HepG2 (cell line): ENCODE measurements around the gene PCNA. TPM values are rescaled to one million over a fixed set of nuclear protein-coding genes. Genes with fewer than 3 reads are reported as not detected.
"Not testable (repeated sequence)": the region's sequence is repeated elsewhere in the genome, so short reads cannot be mapped to it uniquely, and the experiment has no call there.

Experiments
- ATAC-seq: fragments of 200-7000 bp; cut with Tn5 transposase; 3 replicates; pipeline ENCODE4 v1.9.1; 2020; ENCODE audit warnings: mild to moderate bottlenecking, moderate library complexity
- BruUV-seq: library from RNA; stranded (reverse); fragments of 400-500 nt; replicated peaks from 2 replicates; lab custom pipeline; 2021; lab: Mats Ljungman, UMichigan
- CTCF ChIA-PET: fragments of 300-600 bp; formaldehyde crosslinking; extraction: SDS; loops from one replicate; lab custom pipeline; 2021; ENCODE audit warnings: low total read pairs, inconsistent platforms, low intra/inter-chr PET ratio; lab: Yijun Ruan, JAX
- POLR2A ChIA-PET: fragments of 350-600 bp; sonication (Branson Sonifier 250); formaldehyde crosslinking; loops from one replicate; lab custom pipeline; 2020; ENCODE audit warnings: antibody characterized with exemption, inconsistent platforms; lab: Yijun Ruan, JAX
- DNase-seq: peaks from one replicate; pipeline ENCODE4 v3.0.0-alpha.2; 2015; ENCODE audit warnings: low spot score
- FAIRE-seq: peaks from 3 replicates; lab custom pipeline; 2011; peaks lifted over from hg19 to GRCh38; lab: Jason Lieb, UNC
- H2AFZ ChIP-seq: one replicate; pipeline ENCODE4 v1.6.1; 2011; ENCODE audit warnings: low read length, inconsistent platforms
- H3K27ac ChIP-seq: fragments of 300-600 bp; 3 replicates; pipeline ENCODE4 v1.8.0; 2011; ENCODE audit warnings: mixed run types, mild to moderate bottlenecking, mixed read lengths, low read length, inconsistent platforms; ENCODE audit not compliant: insufficient read depth; ENCODE audit errors: extremely low read length
- H3K27me3 ChIP-seq, 2 experiments: fragments of 200-600 bp in 1 of 2; 2 replicates in 1 of 2; 3 replicates in 1 of 2; pipeline versions ENCODE4 v1.6.0 to v1.8.0; 2011; ENCODE audit warnings: low read length in 2 of 2, mild to moderate bottlenecking in 2 of 2, moderate library complexity in 2 of 2, inconsistent platforms in 1 of 2; ENCODE audit not compliant: insufficient read depth in 2 of 2, control insufficient read depth in 1 of 2
- H3K36me3 ChIP-seq, 2 experiments: fragments of 200-600 bp in 1 of 2; replicated peaks in 1 of 2; 2 replicates in 1 of 2; 3 replicates in 1 of 2; pipeline versions ENCODE4 v1.5.1 to v1.8.0; 2011; ENCODE audit warnings: low read length in 2 of 2, inconsistent platforms in 1 of 2; ENCODE audit not compliant: insufficient read depth in 2 of 2, control insufficient read depth in 1 of 2
- H3K4me1 ChIP-seq: 2 replicates; pipeline ENCODE4 v1.5.1; 2012; ENCODE audit warnings: low read length, inconsistent platforms; ENCODE audit not compliant: insufficient read depth
- H3K4me2 ChIP-seq: 2 replicates; pipeline ENCODE4 v1.6.0; 2011; ENCODE audit warnings: low read depth, low read length, inconsistent platforms
- H3K4me3 ChIP-seq, 3 experiments: fragments of 200-600 bp in 1 of 3; sonication (generic), shearing (Covaris generic) in 1 of 3; replicated peaks in 1 of 3; 2 replicates each; pipeline ENCODE4 v1.5.1; 2011 to 2016; ENCODE audit warnings: low read length in 3 of 3, inconsistent platforms in 2 of 3, low read depth in 2 of 3, mild to moderate bottlenecking in 2 of 3, control low read depth in 1 of 3, mixed read lengths in 1 of 3; ENCODE audit not compliant: insufficient read depth in 1 of 3
- H3K79me2 ChIP-seq: one replicate; pipeline ENCODE4 v1.6.1; 2011; ENCODE audit warnings: low read length, inconsistent platforms; ENCODE audit not compliant: insufficient read depth
- H3K9ac ChIP-seq: 2 replicates; pipeline ENCODE4 v1.6.0; 2011; ENCODE audit warnings: mild to moderate bottlenecking, low read depth, low read length, inconsistent platforms; ENCODE audit not compliant: insufficient read depth
- H3K9me3 ChIP-seq: 2 replicates; pipeline ENCODE4 v1.5.1; 2012; ENCODE audit warnings: mild to moderate bottlenecking, low read length
- H4K20me1 ChIP-seq: 2 replicates; pipeline ENCODE4 v1.6.0; 2011; ENCODE audit warnings: inconsistent platforms, mild to moderate bottlenecking, low read length, moderate library complexity; ENCODE audit not compliant: insufficient read depth
- CCDC6 ChIP-seq: sonication (generic); formaldehyde crosslinking; IDR thresholded peaks from 2 replicates; pipeline ENCODE4 v1.8.1; 2022; ENCODE audit warnings: mild to moderate bottlenecking, missing genetic modification reagents, moderate library complexity
- GATAD2A ChIP-seq: IDR thresholded peaks from 2 replicates; pipeline ENCODE4 v1.6.1; 2016
- GFI1 ChIP-seq: sonication (generic); formaldehyde crosslinking; IDR thresholded peaks from 2 replicates; pipeline ENCODE4 v1.5.0; 2020; ENCODE audit warnings: missing genetic modification reagents, mild to moderate bottlenecking, borderline replicate concordance
- HDAC1 ChIP-seq: sonication (generic); formaldehyde crosslinking; IDR thresholded peaks from 2 replicates; pipeline ENCODE4 v1.5.1; 2020; ENCODE audit warnings: mild to moderate bottlenecking, missing genetic modification reagents
- HOMEZ ChIP-seq: IDR thresholded peaks from 2 replicates; pipeline ENCODE4 v1.6.1; 2016; ENCODE audit warnings: low read depth
- KLF12 ChIP-seq: sonication (generic); formaldehyde crosslinking; IDR thresholded peaks from 2 replicates; pipeline ENCODE4 v1.4.0; 2020; ENCODE audit warnings: missing genetic modification reagents, borderline replicate concordance
- ZNF121 ChIP-seq: sonication (generic); formaldehyde crosslinking; IDR thresholded peaks from 2 replicates; pipeline ENCODE4 v1.5.0; 2020; ENCODE audit warnings: mild to moderate bottlenecking, missing genetic modification reagents
- ZNF597 ChIP-seq: sonication (generic); formaldehyde crosslinking; IDR thresholded peaks from 2 replicates; pipeline ENCODE4 v1.5.0; 2020; ENCODE audit warnings: missing genetic modification reagents
- ZNF747 ChIP-seq: sonication (generic); formaldehyde crosslinking; IDR thresholded peaks from 2 replicates; pipeline ENCODE4 v1.8.1; 2023; ENCODE audit warnings: missing genetic modification reagents, mild to moderate bottlenecking, borderline replicate concordance
- ZNF770 ChIP-seq: sonication (generic); formaldehyde crosslinking; IDR thresholded peaks from 2 replicates; pipeline ENCODE4 v1.5.0; 2020; ENCODE audit warnings: mild to moderate bottlenecking, missing genetic modification reagents
- ZNF800 ChIP-seq: sonication (generic); formaldehyde crosslinking; IDR thresholded peaks from 2 replicates; pipeline ENCODE4 v1.4.0; 2020; ENCODE audit warnings: missing genetic modification reagents
- WGBS: methylation state at CpG from one replicate; pipeline ENCODE4 v1.1.6; 2017; ENCODE audit warnings: low lambda C conversion rate; 5-methylcytosine and 5-hydroxymethylcytosine counted together
- in situ Hi-C: cut with HindIII; loops from 2 replicates; pipeline ENCODE4 v1.10.0; 2017; ENCODE audit warnings: low pct_unique_long_range_greater_than_20kb; ENCODE audit not compliant: extremely low pct_ligation_motif_present
- intact Hi-C: fragments of 100-400 bp; cut with micrococcal nuclease; formaldehyde crosslinking; loops from one replicate; pipeline ENCODE4 v1.10.0; 2022; ENCODE audit not compliant: unreplicated experiment
- polyA plus RNA-seq, 8 experiments: library from polyadenylated mRNA; depleted of rRNA in 3 of 8; stranded (reverse) in 7 of 8; unstranded in 1 of 8; fragments of >200 nt; fragmentation: Illumina TruSeq in 4 of 8; extraction: Trizol in 4 of 8; gene quantifications; 2 replicates each; pipeline versions ENCODE4 v1.2.1 to v1.2.3, GENCODE V29; 2011 to 2016; ENCODE audit warnings: low read depth in 4 of 8, missing spikeins in 1 of 8, mixed read lengths in 1 of 8; ENCODE audit not compliant: insufficient read depth in 1 of 8
- total RNA-seq, 5 experiments: library from RNA; depleted of rRNA; stranded (reverse); fragments of >200 nt; fragmentation: Illumina TruSeq; extraction: Trizol; gene quantifications; 2 replicates each; pipeline ENCODE4 v1.2.3, GENCODE V29; 2016; ENCODE audit warnings: low read depth in 1 of 5

The PCNA gene
- total and polyA plus RNA-seq, 2 of the 13 experiments (the other 11 are each of a cell fraction or from before 2014, with no cell fraction given) = 229 to 655 TPM

GRCh38 chr20:5076913-5077312 is 42.8 kb downstream of the PCNA start:
- H3K4me3 ChIP-seq, H3K79me2 ChIP-seq, intact Hi-C loops, H3K9me3 ChIP-seq, BruUV-seq, H4K20me1 ChIP-seq, FAIRE-seq, H3K27me3 ChIP-seq, H3K4me2 ChIP-seq, H3K9ac ChIP-seq, in situ Hi-C loops, H2AFZ ChIP-seq, CTCF ChIA-PET, H3K36me3 ChIP-seq, DNase-seq, ATAC-seq, H3K27ac ChIP-seq, POLR2A ChIA-PET: not testable (repeated sequence)
- TF ChIP-seq ZNF770 (CRISPR knock-in tag) (0 out of 2 replicates have a peak, but pooled peaks have one; percentile 11), ZNF121 (peak; percentile 78)
- H3K4me1 ChIP-seq = peaks cover 52% of the 10 kb centered on the region
- 71% methylated on average over 2 of the region's 2 CpGs for WGBS

- DNase-seq (no peak), ATAC-seq (no peak), FAIRE-seq (no peak)
- H3K36me3 ChIP-seq = no peaks in the 10 kb centered on the region
- H2AFZ ChIP-seq = peak overlapping the region; percentile 77
- no peaks in the 10 kb centered on the region for H3K9me3 ChIP-seq
- no peak overlapping the region for H3K9ac ChIP-seq
- H3K4me3 ChIP-seq = peak overlapping the region in 1 of 3 experiments; percentile 52; a peak in 1 of 6 replicates
- H3K27ac ChIP-seq = no peak overlapping the region
- POLR2A ChIA-PET = interaction anchor here (1.0 to 2.0 kb wide), 4 partner anchors 9 to 64 kb away, joined by 3 to 9 read pairs (median 5); partner anchors contain the start of gene PCNA
- H3K4me2 ChIP-seq = peak overlapping the region; percentile 75
- in situ Hi-C loops = no loop called here
- H3K79me2 ChIP-seq = no peaks in the 10 kb centered on the region
- no TSS peak for BruUV-seq
- CTCF ChIA-PET = no interaction called here
- H4K20me1 ChIP-seq = no peaks in the 10 kb centered on the region
- no peaks in the 10 kb centered on the region for H3K27me3 ChIP-seq
- WGBS = 59% methylated on average over 3 of the region's 3 CpGs
- H3K4me1 ChIP-seq = peaks cover 65% of the 10 kb centered on the region
- intact Hi-C loops = no loop called here
- TF ChIP-seq CCDC6 (CRISPR knock-in tag) (0 out of 2 replicates have a peak, but pooled peaks have one; percentile 8), ZNF800 (CRISPR knock-in tag) (no peak), ZNF121 (no peak), GFI1 (CRISPR knock-in tag) (no peak), HOMEZ (CRISPR knock-in tag) (no peak), ZNF597 (CRISPR knock-in tag) (no peak), GATAD2A (CRISPR knock-in tag) (no peak), ZNF747 (CRISPR knock-in tag) (0 out of 2 replicates have a peak, but pooled peaks have one; percentile 7), HDAC1 (no peak), KLF12 (CRISPR knock-in tag) (no peak)
Measured at GRCh38 chr20:5074232-5074674, 45.5 kb downstream of the PCNA start.
